WTC11 (cell line): ENCODE measurements around the gene CLIC5. TPM values are rescaled to one million over a fixed set of nuclear protein-coding genes. Genes with fewer than 3 reads are reported as not detected.

ENCODE experiments used
- ATAC-seq: fragments of 200-7000 bp; cut with Tn5 transposase; 2 replicates; pipeline ENCODE4 v1.10.0; 2021; ENCODE audit warnings: mild to moderate bottlenecking, moderate library complexity
- CTCF ChIA-PET: fragments of 300-600 bp; sonication (Branson Sonifier 250); formaldehyde crosslinking; loops from one replicate; lab custom pipeline; 2021; ENCODE audit warnings: antibody characterized with exemption; lab: Charles Lee
- POLR2A ChIA-PET: fragments of 350-600 bp; sonication (Branson Sonifier 250); formaldehyde crosslinking; loops from one replicate; lab custom pipeline; 2021; ENCODE audit warnings: antibody characterized with exemption; lab: Charles Lee
- DNase-seq: peaks from one replicate; pipeline ENCODE4 v3.0.0; 2021; ENCODE audit warnings: low spot score
- H3K27ac Mint-ChIP-seq: 2 replicates; pipeline ENCODE4 v1.8.0; 2021; ENCODE audit warnings: mixed read lengths
- H3K27me3 Mint-ChIP-seq: 2 replicates; pipeline ENCODE4 v1.8.0; 2021; ENCODE audit warnings: low read depth, mild to moderate bottlenecking, moderate library complexity, mixed read lengths
- H3K36me3 Mint-ChIP-seq: 2 replicates; pipeline ENCODE4 v1.8.0; 2021; ENCODE audit warnings: mixed read lengths
- H3K4me1 Mint-ChIP-seq: 2 replicates; pipeline ENCODE4 v1.8.0; 2022; ENCODE audit warnings: mixed read lengths
- H3K4me3 Mint-ChIP-seq: 2 replicates; pipeline ENCODE4 v1.8.0; 2021; ENCODE audit warnings: mild to moderate bottlenecking, moderate library complexity, mixed read lengths
- H3K9me3 Mint-ChIP-seq: 2 replicates; pipeline ENCODE4 v1.8.0; 2021; ENCODE audit warnings: mixed read lengths
- CDX4 ChIP-seq: fragments of 250-450 bp; sonication (Bioruptor Pico); IDR thresholded peaks from 2 replicates; pipeline ENCODE4 v1.9.0; 2021; ENCODE audit warnings: moderate library complexity, mild to moderate bottlenecking, inconsistent platforms, borderline replicate concordance
- E2F1 ChIP-seq: sonication (generic); formaldehyde crosslinking; IDR thresholded peaks from 2 replicates; pipeline ENCODE4 v1.8.0; 2022; ENCODE audit warnings: mild to moderate bottlenecking, missing genetic modification reagents
- E2F5 ChIP-seq: sonication (generic); formaldehyde crosslinking; IDR thresholded peaks from 2 replicates; pipeline ENCODE4 v1.8.1; 2022; ENCODE audit warnings: mild to moderate bottlenecking, moderate library complexity, missing genetic modification reagents
- ELF4 ChIP-seq: sonication (generic); formaldehyde crosslinking; IDR thresholded peaks from 2 replicates; pipeline ENCODE4 v1.8.1; 2022; ENCODE audit warnings: low read depth, mild to moderate bottlenecking, moderate library complexity, missing genetic modification reagents
- EMX1 ChIP-seq: fragments of 250-450 bp; sonication (Bioruptor Pico); IDR thresholded peaks from 2 replicates; pipeline ENCODE4 v1.8.0; 2021; ENCODE audit warnings: mild to moderate bottlenecking
- GABPB1 ChIP-seq: sonication (generic); formaldehyde crosslinking; IDR thresholded peaks from 2 replicates; pipeline ENCODE4 v1.8.1; 2023; ENCODE audit warnings: mild to moderate bottlenecking, missing genetic modification reagents
- GTF2I ChIP-seq: fragments of 250-450 bp; sonication (Bioruptor Pico); conservative IDR thresholded peaks from 2 replicates; pipeline ENCODE4 v1.4.0; 2021; ENCODE audit warnings: mild to moderate bottlenecking
- IRF1 ChIP-seq: sonication (generic); formaldehyde crosslinking; IDR thresholded peaks from 2 replicates; pipeline ENCODE4 v1.8.0; 2023; ENCODE audit warnings: missing genetic modification reagents
- KAT7 ChIP-seq: sonication (generic); formaldehyde crosslinking; IDR thresholded peaks from 2 replicates; pipeline ENCODE4 v1.8.1; 2023; ENCODE audit warnings: missing genetic modification reagents, mild to moderate bottlenecking, borderline replicate concordance
- MAX ChIP-seq: sonication (generic); formaldehyde crosslinking; IDR thresholded peaks from 2 replicates; pipeline ENCODE4 v1.8.0; 2022; ENCODE audit warnings: mild to moderate bottlenecking, missing genetic modification reagents
- NFE2L1 ChIP-seq: sonication (generic); formaldehyde crosslinking; IDR thresholded peaks from 2 replicates; pipeline ENCODE4 v1.8.1; 2023; ENCODE audit warnings: missing genetic modification reagents
- NR2C2 ChIP-seq: sonication (generic); formaldehyde crosslinking; IDR thresholded peaks from 2 replicates; pipeline ENCODE4 v1.8.0; 2022; ENCODE audit warnings: mild to moderate bottlenecking, missing genetic modification reagents
- PREB ChIP-seq: sonication (generic); formaldehyde crosslinking; IDR thresholded peaks from 2 replicates; pipeline ENCODE4 v1.8.1; 2022; ENCODE audit warnings: mild to moderate bottlenecking, missing genetic modification reagents, moderate library complexity, borderline replicate concordance
- PRRX2 ChIP-seq: fragments of 250-450 bp; sonication (Bioruptor Pico); IDR thresholded peaks from 2 replicates; pipeline ENCODE4 v1.8.0; 2021; ENCODE audit warnings: mild to moderate bottlenecking
- RORB ChIP-seq: fragments of 250-450 bp; sonication (Bioruptor Pico); IDR thresholded peaks from 2 replicates; pipeline ENCODE4 v1.9.0; 2021; ENCODE audit warnings: mild to moderate bottlenecking
- SP1 ChIP-seq: sonication (generic); formaldehyde crosslinking; conservative IDR thresholded peaks from 2 replicates; pipeline ENCODE4 v1.8.1; 2022; ENCODE audit warnings: missing genetic modification reagents
- TCF7 ChIP-seq: sonication (generic); formaldehyde crosslinking; IDR thresholded peaks from 2 replicates; pipeline ENCODE4 v1.8.0; 2022; ENCODE audit warnings: mild to moderate bottlenecking, low read depth, missing genetic modification reagents, moderate library complexity
- TEAD4 ChIP-seq: sonication (generic); formaldehyde crosslinking; IDR thresholded peaks from 2 replicates; pipeline ENCODE4 v1.8.0; 2022; ENCODE audit warnings: mild to moderate bottlenecking, missing genetic modification reagents
- USF1 ChIP-seq: sonication (generic); formaldehyde crosslinking; IDR thresholded peaks from 2 replicates; pipeline ENCODE4 v1.8.0; 2022; ENCODE audit warnings: mild to moderate bottlenecking, missing genetic modification reagents
- ZBTB21 ChIP-seq: sonication (generic); formaldehyde crosslinking; IDR thresholded peaks from 2 replicates; pipeline ENCODE4 v1.8.1; 2023; ENCODE audit warnings: mild to moderate bottlenecking, missing genetic modification reagents, borderline replicate concordance
- ZMAT4 ChIP-seq: fragments of 250-450 bp; sonication (Bioruptor Pico); IDR thresholded peaks from 2 replicates; pipeline ENCODE4 v1.9.0; 2021; ENCODE audit warnings: mild to moderate bottlenecking
- ZNF512 ChIP-seq: sonication (generic); formaldehyde crosslinking; IDR thresholded peaks from 2 replicates; pipeline ENCODE4 v1.8.1; 2022; ENCODE audit warnings: missing genetic modification reagents, borderline replicate concordance
- total RNA-seq: library from RNA; stranded (reverse); gene quantifications from 3 replicates; pipeline ENCODE4 v1.2.3, GENCODE V29; 2021

Gene CLIC5
- total RNA-seq, 1 experiment from 2014 or later = 0.22 TPM

- POLR2A ChIA-PET = no interaction called here
- no peak overlapping the region for H3K4me3 Mint-ChIP-seq
Observed at GRCh38 chr6:45952546-45952945, 63.1 kb downstream of the CLIC5 start.

GRCh38 chr6:45952168-45952529 lies 63.5 kb downstream of the CLIC5 start:
- no peaks in the 10 kb centered on the region for H3K36me3 Mint-ChIP-seq
- DNase-seq (no peak), ATAC-seq (no peak)
- H3K27me3 Mint-ChIP-seq = peaks cover 2% of the 10 kb centered on the region; the same call in 1 of the 2 replicates
- H3K4me3 Mint-ChIP-seq = no peak overlapping the region
- H3K9me3 Mint-ChIP-seq = no peaks in the 10 kb centered on the region
- ChIA-PET POLR2A (no interaction called here), CTCF (no interaction called here)
- H3K27ac Mint-ChIP-seq = no peak overlapping the region
- peaks cover 20% of the 10 kb centered on the region for H3K4me1 Mint-ChIP-seq
- TF ChIP-seq USF1 (CRISPR knock-in tag) (no peak), ZMAT4 (CRISPR knock-in tag) (no peak), NFE2L1 (CRISPR knock-in tag) (no peak), PREB (CRISPR knock-in tag) (no peak), RORB (CRISPR knock-in tag) (no peak)

More at GRCh38 chr6:45952546-45952945, 63.1 kb downstream of the CLIC5 start:
- Mint-ChIP-seq H3K27ac (no peak overlapping the region), H3K36me3 (no peaks in the 10 kb centered on the region), H3K27me3 (peaks cover 2% of the 10 kb centered on the region; the same call in 1 of the 2 replicates)
- DNase-seq = no peak
- CTCF ChIA-PET = no interaction called here
- TF ChIP-seq CDX4 (no peak), E2F1 (CRISPR knock-in tag) (no peak), GTF2I (CRISPR knock-in tag) (no peak), TCF7 (CRISPR knock-in tag) (no peak), ZBTB21 (CRISPR knock-in tag) (no peak), RORB (CRISPR knock-in tag) (no peak), NFE2L1 (CRISPR knock-in tag) (no peak), E2F5 (CRISPR knock-in tag) (no peak), ELF4 (CRISPR knock-in tag) (no peak), NR2C2 (CRISPR knock-in tag) (no peak), KAT7 (CRISPR knock-in tag) (no peak), EMX1 (CRISPR knock-in tag) (no peak), GABPB1 (CRISPR knock-in tag) (no peak), PRRX2 (CRISPR knock-in tag) (no peak), MAX (CRISPR knock-in tag) (no peak), ZNF512 (CRISPR knock-in tag) (no peak), IRF1 (CRISPR knock-in tag) (no peak), TEAD4 (CRISPR knock-in tag) (no peak), ZMAT4 (CRISPR knock-in tag) (no peak), SP1 (no peak)
- TF ChIP-seq, all 79 proteins: peak for 0
- Mint-ChIP-seq H3K4me1 (peaks cover 20% of the 10 kb centered on the region), H3K9me3 (no peaks in the 10 kb centered on the region)
- no peak for ATAC-seq
